ENCODE results near the gene DUSP18. TPM values are rescaled to one million over a fixed set of nuclear protein-coding genes. Genes with fewer than 3 reads are reported as not detected.

Gene DUSP18
- 6.0 and 6.8 TPM in 2 replicates for total RNA-seq (2011; cell fraction: chromatin; rRNA removed; ENCODE audit: low replicate concordance)
- 5.1 and 6.8 TPM in 2 replicates for total RNA-seq (2011; cell fraction: nucleolus; rRNA removed)
- 4.5 and 6.7 TPM in 2 replicates for total RNA-seq (2011; cell fraction: nucleoplasm; rRNA removed)
- total RNA-seq (2014; rRNA removed) (1.00 and 2.4 TPM in 2 replicates), total RNA-seq (2014; rRNA removed; fragmentation: Illumina TruSeq; extraction: Trizol) (1.3 and 1.5 TPM in 2 replicates), total RNA-seq (2015; rRNA removed; fragmentation: Illumina TruSeq; extraction: Trizol) (1.5 and 1.7 TPM in 2 replicates), total RNA-seq (2021) (2.0 and 2.6 TPM in 2 replicates), polyA plus RNA-seq (2011; rRNA removed) (3.7 and 4.4 TPM in 2 replicates), polyA plus RNA-seq (2014; fragmentation: Illumina TruSeq; extraction: Trizol) (1.7 and 2.0 TPM in 2 replicates), polyA plus RNA-seq (2014; fragmentation: Nextera tagmentation; extraction: Ambion mirVana) (1 to 10 TPM; 1.1 to 1.3 TPM), polyA plus RNA-seq (2014; rRNA removed) (1.2 and 3.1 TPM in 2 replicates), polyA minus RNA-seq (2011; rRNA and poly(A)+ RNA removed) (3.0 and 4.3 TPM in 2 replicates), Bru-seq, nascent RNA (percentile 40 among the genes with signal in this experiment), BruChase-seq, experiment 1, labeled RNA remaining after a 2-hour chase (percentile 33 among the genes with signal in this experiment), BruChase-seq, experiment 2, labeled RNA remaining after a 6-hour chase (percentile 41 among the genes with signal in this experiment)
- polyA plus RNA-seq (2011; cell fraction: cytosol; rRNA removed), result 6.9 and 8.2 TPM in 2 replicates
- 3.4 and 3.8 TPM in 2 replicates for polyA plus RNA-seq (2011; cell fraction: nucleus; rRNA removed)
- polyA plus RNA-seq (2012), result 1.6 and 2.5 TPM in 2 replicates
- 1.4 and 3.4 TPM in 2 replicates for polyA minus RNA-seq (2011; cell fraction: cytosol; rRNA and poly(A)+ RNA removed)
- 2.0 and 3.2 TPM in 2 replicates for polyA minus RNA-seq (2011; cell fraction: nucleus; rRNA and poly(A)+ RNA removed)
- long read RNA-seq, experiment 1, transcript DUSP18-201 (2 exons, 2,479 nt), result major isoform, 10 of 14 reads
- long read RNA-seq, experiment 1, partial matches to known transcripts, result 0 of 14 reads
- long read RNA-seq, experiment 1, other reads (novel, unspliced or antisense), result 4 of 14 reads
- long read RNA-seq, experiment 2, result 0 reads
- long read RNA-seq, experiment 3, partial matches to known transcripts, result 0 of 1 reads
- long read RNA-seq, experiment 3, other reads (novel, unspliced or antisense), result 0 of 1 reads

DNA sequence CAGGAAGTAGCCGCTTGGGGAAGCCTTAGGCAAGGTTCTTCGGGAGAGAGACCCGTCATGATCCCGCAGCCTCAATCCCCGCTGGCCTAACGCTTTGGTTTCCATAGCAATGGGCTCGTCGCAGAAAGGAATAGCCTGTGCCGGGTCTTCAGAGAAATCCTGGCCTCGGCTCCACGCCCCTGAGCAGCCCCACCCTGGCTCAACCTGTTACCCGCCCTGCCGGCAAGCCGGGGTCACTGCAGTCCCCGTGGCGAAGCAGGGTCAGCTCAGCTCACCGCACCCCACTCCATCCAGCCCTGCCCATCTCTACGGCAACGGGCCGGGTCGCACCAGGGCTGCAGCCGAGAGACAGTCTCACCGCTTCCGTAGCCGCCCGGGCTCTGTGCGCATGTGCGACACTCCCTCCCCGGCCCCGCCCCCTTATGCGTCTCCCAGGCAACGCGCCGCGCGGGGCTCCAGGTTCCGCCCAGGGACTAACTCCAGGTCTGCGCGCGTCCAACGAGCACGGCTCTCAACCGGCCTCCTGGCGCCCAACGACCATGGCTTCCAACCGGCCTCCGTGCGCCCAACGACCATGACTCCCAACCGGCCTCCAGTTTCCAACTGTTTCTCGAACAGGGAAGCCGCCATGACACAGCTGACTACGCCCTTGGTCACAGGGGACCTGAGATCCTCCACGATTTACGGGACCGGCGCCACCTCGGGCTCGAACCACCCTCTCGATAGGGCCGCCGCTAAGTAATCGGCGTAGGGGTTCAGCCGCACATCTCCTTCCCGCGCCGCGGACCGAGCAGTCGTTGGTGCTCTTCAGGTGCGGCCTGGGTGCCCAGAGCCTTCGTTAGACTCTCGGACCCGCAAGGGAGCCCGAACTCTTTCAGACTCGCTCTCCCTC, at the start of gene DUSP18:
Gene DUSP18 (minus strand): TSS at position 382 of the 892 bp plus-strand sequence. CDS start 3,872 bp downstream, outside the sequence.
- Histone ChIP-seq H3K9me3 (replicated peaks; ENCODE audit: control insufficient read depth, insufficient read depth, low read depth, low read length) (no peaks in the 10 kb centered on the region), H3K4me1 (replicated peaks in 1 of 2; ENCODE audit: control insufficient read depth in 2 of 2, insufficient read depth in 2 of 2, low read length in 2 of 2) (peaks cover 7 to 16% of the 10 kb centered on the region in 2 experiments; a peak in 3 of 5 replicates), H3K9ac (ENCODE audit: insufficient read depth in 1 of 2, low read depth in 2 of 2, low read length in 2 of 2) (peak within 1 kb of the TSS; percentile 71 to 96), H4K20me1 (replicated peaks; ENCODE audit: control insufficient read depth, insufficient read depth, low read length) (no peaks in the 10 kb centered on the region), H2AFZ (ENCODE audit: low read depth, low read length) (peak within 1 kb of the TSS; percentile 95), H3K9me1 (ENCODE audit: control insufficient read depth, insufficient read depth, low read length) (no peaks in the 10 kb centered on the region), H3K27me3 (ENCODE audit: control insufficient read depth in 2 of 2, insufficient read depth in 2 of 2, low read length in 2 of 2) (no peaks in the 10 kb centered on the region), H3K27ac (ENCODE audit: extremely low read depth, low read depth, low read length) (peak within 1 kb of the TSS; percentile 70), H3K36me3 (ENCODE audit: control insufficient read depth, insufficient read depth, low read length) (no peaks in the 10 kb centered on the region), H3K79me2 (ENCODE audit: control insufficient read depth, insufficient read depth, low read length) (no peaks in the 10 kb centered on the region), H3K4me3 (peak within 1 kb of the TSS; percentile 48), H3K4me2 (ENCODE audit: insufficient read depth, low read length) (peak within 1 kb of the TSS; percentile 87)
- TSS peak; percentile 97 for BruUV-seq (replicated peaks)
- ChIA-PET CTCF (ENCODE audit: low intra/inter-chr PET ratio) (no interaction called here), POLR2A (interaction anchor here (0.6 to 1.2 kb wide), 7 partner anchors 12 to 547 kb away, joined by 3 to 4 read pairs (median 3); partner anchors contain the start of gene SLC35E4)
- 3% methylated on average over 24 of the region's 77 CpGs for WGBS (ENCODE audit: insufficient coverage, low coverage, missing lambda C conversion rate)
- in situ Hi-C loops (cut with MboI) (no loop called here), intact Hi-C loops (cut with micrococcal nuclease) (loop anchor here (10.0 kb wide), 1 partner anchor 87 kb away; no protein-coding TSS in a partner anchor)
- peak; percentile 84 for FAIRE-seq
- ATAC-seq, result peak; percentile 98
- peak; percentile 92 to 96 (median 96) for DNase-seq (ENCODE audit: extremely low read depth in 1 of 4, low spot score in 3 of 4)
- TF ChIP-seq GABPB1 (CRISPR knock-in tag; IDR thresholded peaks at IDR 0.05) (peak; percentile 67), RFX5 (IDR thresholded peaks at IDR 0.05; ENCODE audit: low read depth, low read length) (no peak), PCBP1 (IDR thresholded peaks at IDR 0.05; ENCODE audit: low read depth, low read length, poor library complexity, severe bottlenecking) (no peak), TAF1 (IDR thresholded peaks at IDR 0.05; ENCODE audit: control insufficient read depth, extremely low read depth, insufficient read depth, low read length, severe bottlenecking) (peak; percentile 27), CTBP1 (IDR thresholded peaks at IDR 0.05; ENCODE audit: borderline replicate concordance) (peak; percentile 63; the same call in 1 of the 2 replicates), CHCHD3 (CRISPR knock-in tag; IDR thresholded peaks at IDR 0.05) (no peak), KDM1A (IDR thresholded peaks at IDR 0.05) (no peak), NFE2L1 (tag; IDR thresholded peaks at IDR 0.05; ENCODE audit: borderline replicate concordance, low read depth) (no peak), POLR2A (conservative IDR thresholded peaks at IDR 0.05) (peak; percentile 79), ZNF408 (CRISPR knock-in tag; IDR thresholded peaks at IDR 0.05; ENCODE audit: low read depth) (no peak), TCFL5 (CRISPR knock-in tag; conservative IDR thresholded peaks at IDR 0.05) (no peak), ZFPM2 (CRISPR knock-in tag; IDR thresholded peaks at IDR 0.05) (no peak), ZNF124 (CRISPR knock-in tag; IDR thresholded peaks at IDR 0.05) (no peak), ZNF263 (CRISPR knock-in tag; IDR thresholded peaks at IDR 0.05; ENCODE audit: borderline replicate concordance) (no peak), ZNF274 (IDR thresholded peaks at IDR 0.05; ENCODE audit: borderline replicate concordance, low read depth, low read length) (no peak), FUS (optimal IDR thresholded peaks at IDR 0.05; ENCODE audit: low read depth, low read length) (no peak), TEAD2 (tag; IDR thresholded peaks at IDR 0.05) (no peak)
- TF ChIP-seq, protein P1, sequence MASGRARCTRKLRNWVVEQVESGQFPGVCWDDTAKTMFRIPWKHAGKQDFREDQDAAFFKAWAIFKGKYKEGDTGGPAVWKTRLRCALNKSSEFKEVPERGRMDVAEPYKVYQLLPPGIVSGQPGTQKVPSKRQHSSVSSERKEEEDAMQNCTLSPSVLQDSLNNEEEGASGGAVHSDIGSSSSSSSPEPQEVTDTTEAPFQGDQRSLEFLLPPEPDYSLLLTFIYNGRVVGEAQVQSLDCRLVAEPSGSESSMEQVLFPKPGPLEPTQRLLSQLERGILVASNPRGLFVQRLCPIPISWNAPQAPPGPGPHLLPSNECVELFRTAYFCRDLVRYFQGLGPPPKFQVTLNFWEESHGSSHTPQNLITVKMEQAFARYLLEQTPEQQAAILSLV (tag; IDR thresholded peaks at IDR 0.05), result no peak

Measured in K562 (cell line).